ENCODE results near the gene IZUMO1. TPM values are rescaled to one million over a fixed set of nuclear protein-coding genes. Genes with fewer than 3 reads are reported as not detected.

Gene IZUMO1
- polyA plus RNA-seq, 2 of the 4 experiments (the other 2 are of a cell fraction): not detected

DNA sequence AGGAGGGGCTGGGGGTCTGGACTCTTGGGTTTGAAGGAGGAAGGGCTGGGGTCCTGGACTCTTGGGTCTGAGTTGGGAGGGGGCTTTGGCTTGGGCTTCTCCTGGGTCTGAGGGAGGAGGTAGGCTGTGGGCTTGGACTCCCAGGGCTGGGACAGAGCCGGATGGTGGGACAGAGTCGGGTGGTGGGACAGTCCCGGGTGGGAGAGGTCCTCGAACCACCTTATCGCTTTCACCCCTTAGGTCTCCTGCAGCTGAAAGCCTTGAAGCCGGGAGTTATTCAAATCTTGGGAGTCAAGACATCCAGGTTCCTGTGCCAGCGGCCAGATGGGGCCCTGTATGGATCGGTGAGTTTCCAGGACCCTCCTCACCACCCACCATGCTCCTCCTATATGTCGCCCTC, 10.0 kb upstream of the IZUMO1 start:
- ChIA-PET CTCF (interaction anchor here (1.6 kb wide), 2 partner anchors 17 to 82 kb away, joined by 3 to 5 read pairs; no protein-coding TSS in a partner anchor), POLR2A (no interaction called here)
- no peak overlapping the region for H3K4me2 ChIP-seq

DNA sequence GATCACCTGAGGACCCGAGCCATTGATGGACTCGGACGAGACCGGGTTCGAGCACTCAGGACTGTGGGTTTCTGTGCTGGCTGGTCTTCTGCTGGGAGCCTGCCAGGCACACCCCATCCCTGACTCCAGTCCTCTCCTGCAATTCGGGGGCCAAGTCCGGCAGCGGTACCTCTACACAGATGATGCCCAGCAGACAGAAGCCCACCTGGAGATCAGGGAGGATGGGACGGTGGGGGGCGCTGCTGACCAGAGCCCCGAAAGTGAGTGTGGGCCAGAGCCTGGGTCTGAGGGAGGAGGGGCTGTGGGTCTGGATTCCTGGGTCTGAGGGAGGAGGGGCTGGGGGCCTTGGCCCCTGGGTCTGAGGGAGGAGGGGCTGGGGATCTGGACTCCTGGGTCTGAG, 9.5 kb upstream of the IZUMO1 start:
- no peaks in the 10 kb centered on the region for H3K9me3 ChIP-seq
- FAIRE-seq (no peak), ATAC-seq (no peak), DNase-seq (ENCODE audit: low read depth in 1 of 2, low spot score in 1 of 2) (no peak)
- CTCF ChIA-PET: interaction anchor here (1.1 to 1.6 kb wide), 3 partner anchors 17 to 469 kb away, joined by 3 to 5 read pairs (median 3); no protein-coding TSS in a partner anchor
- POLR2A ChIA-PET: no interaction called here
- WGBS (ENCODE audit: missing lambda C conversion rate): 88% methylated on average over 11 of the region's 11 CpGs
- no peak overlapping the region; the same call in 2 of the 3 replicates for H3K4me2 ChIP-seq
- TF ChIP-seq, protein P1, sequence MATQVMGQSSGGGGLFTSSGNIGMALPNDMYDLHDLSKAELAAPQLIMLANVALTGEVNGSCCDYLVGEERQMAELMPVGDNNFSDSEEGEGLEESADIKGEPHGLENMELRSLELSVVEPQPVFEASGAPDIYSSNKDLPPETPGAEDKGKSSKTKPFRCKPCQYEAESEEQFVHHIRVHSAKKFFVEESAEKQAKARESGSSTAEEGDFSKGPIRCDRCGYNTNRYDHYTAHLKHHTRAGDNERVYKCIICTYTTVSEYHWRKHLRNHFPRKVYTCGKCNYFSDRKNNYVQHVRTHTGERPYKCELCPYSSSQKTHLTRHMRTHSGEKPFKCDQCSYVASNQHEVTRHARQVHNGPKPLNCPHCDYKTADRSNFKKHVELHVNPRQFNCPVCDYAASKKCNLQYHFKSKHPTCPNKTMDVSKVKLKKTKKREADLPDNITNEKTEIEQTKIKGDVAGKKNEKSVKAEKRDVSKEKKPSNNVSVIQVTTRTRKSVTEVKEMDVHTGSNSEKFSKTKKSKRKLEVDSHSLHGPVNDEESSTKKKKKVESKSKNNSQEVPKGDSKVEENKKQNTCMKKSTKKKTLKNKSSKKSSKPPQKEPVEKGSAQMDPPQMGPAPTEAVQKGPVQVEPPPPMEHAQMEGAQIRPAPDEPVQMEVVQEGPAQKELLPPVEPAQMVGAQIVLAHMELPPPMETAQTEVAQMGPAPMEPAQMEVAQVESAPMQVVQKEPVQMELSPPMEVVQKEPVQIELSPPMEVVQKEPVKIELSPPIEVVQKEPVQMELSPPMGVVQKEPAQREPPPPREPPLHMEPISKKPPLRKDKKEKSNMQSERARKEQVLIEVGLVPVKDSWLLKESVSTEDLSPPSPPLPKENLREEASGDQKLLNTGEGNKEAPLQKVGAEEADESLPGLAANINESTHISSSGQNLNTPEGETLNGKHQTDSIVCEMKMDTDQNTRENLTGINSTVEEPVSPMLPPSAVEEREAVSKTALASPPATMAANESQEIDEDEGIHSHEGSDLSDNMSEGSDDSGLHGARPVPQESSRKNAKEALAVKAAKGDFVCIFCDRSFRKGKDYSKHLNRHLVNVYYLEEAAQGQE (IDR thresholded peaks at IDR 0.05): no peak
- TF ChIP-seq HOXA7 (CRISPR knock-in tag; IDR thresholded peaks at IDR 0.05) (no peak), CBX2 (IDR thresholded peaks at IDR 0.05; ENCODE audit: borderline replicate concordance, low read depth) (no peak), POLR2A (IDR thresholded peaks at IDR 0.05; ENCODE audit: low read length) (no peak), NFE2L2 (conservative IDR thresholded peaks at IDR 0.05; ENCODE audit: low read length) (no peak), GATA3 (IDR thresholded peaks at IDR 0.05; ENCODE audit: borderline replicate concordance) (no peak), HEYL (CRISPR knock-in tag; IDR thresholded peaks at IDR 0.05) (no peak), PHF8 (IDR thresholded peaks at IDR 0.05; ENCODE audit: borderline replicate concordance, low read depth) (no peak), CBX8 (IDR thresholded peaks at IDR 0.05) (no peak), MAX (IDR thresholded peaks at IDR 0.05) (no peak), JUN (IDR thresholded peaks at IDR 0.05) (no peak)
- H3K4me3 ChIP-seq: no peak overlapping the region
- H3K27ac ChIP-seq: peak overlapping the region; percentile 85
- H3K4me1 ChIP-seq: peaks cover 37% of the 10 kb centered on the region

More for the DNA sequence above, 10.0 kb upstream of the IZUMO1 start:
- 53% methylated on average over 9 of the region's 9 CpGs for WGBS (ENCODE audit: missing lambda C conversion rate)
- peak overlapping the region; percentile 85; a peak in 5 of 6 replicates for H3K27ac ChIP-seq
- no peaks in the 10 kb centered on the region for H3K9me3 ChIP-seq
- ATAC-seq (no peak), DNase-seq (ENCODE audit: low read depth in 1 of 2, low spot score in 1 of 2) (no peak), FAIRE-seq (no peak)
- no peak overlapping the region for H3K4me3 ChIP-seq
- peaks cover 37% of the 10 kb centered on the region for H3K4me1 ChIP-seq
- TF ChIP-seq, protein P2, sequence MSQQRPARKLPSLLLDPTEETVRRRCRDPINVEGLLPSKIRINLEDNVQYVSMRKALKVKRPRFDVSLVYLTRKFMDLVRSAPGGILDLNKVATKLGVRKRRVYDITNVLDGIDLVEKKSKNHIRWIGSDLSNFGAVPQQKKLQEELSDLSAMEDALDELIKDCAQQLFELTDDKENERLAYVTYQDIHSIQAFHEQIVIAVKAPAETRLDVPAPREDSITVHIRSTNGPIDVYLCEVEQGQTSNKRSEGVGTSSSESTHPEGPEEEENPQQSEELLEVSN (IDR thresholded peaks at IDR 0.05; ENCODE audit: borderline replicate concordance, low read depth): no peak
- TF ChIP-seq EHF (CRISPR knock-in tag; IDR thresholded peaks at IDR 0.05) (no peak), NFE2L2 (conservative IDR thresholded peaks at IDR 0.05; ENCODE audit: low read length) (no peak), GATA3 (IDR thresholded peaks at IDR 0.05; ENCODE audit: borderline replicate concordance) (no peak), NPAS2 (CRISPR knock-in tag; IDR thresholded peaks at IDR 0.05; ENCODE audit: borderline replicate concordance) (no peak), JUN (IDR thresholded peaks at IDR 0.05) (no peak), MAZ (IDR thresholded peaks at IDR 0.05; ENCODE audit: borderline replicate concordance, low read depth, low read length) (no peak), JUNB (IDR thresholded peaks at IDR 0.05) (no peak), EHMT2 (IDR thresholded peaks at IDR 0.05; ENCODE audit: low read depth) (no peak), ZNF302 (CRISPR knock-in tag; IDR thresholded peaks at IDR 0.05) (no peak)
- TF ChIP-seq, protein P3, sequence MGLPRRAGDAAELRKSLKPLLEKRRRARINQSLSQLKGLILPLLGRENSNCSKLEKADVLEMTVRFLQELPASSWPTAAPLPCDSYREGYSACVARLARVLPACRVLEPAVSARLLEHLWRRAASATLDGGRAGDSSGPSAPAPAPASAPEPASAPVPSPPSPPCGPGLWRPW (IDR thresholded peaks at IDR 0.05): no peak

DNA sequence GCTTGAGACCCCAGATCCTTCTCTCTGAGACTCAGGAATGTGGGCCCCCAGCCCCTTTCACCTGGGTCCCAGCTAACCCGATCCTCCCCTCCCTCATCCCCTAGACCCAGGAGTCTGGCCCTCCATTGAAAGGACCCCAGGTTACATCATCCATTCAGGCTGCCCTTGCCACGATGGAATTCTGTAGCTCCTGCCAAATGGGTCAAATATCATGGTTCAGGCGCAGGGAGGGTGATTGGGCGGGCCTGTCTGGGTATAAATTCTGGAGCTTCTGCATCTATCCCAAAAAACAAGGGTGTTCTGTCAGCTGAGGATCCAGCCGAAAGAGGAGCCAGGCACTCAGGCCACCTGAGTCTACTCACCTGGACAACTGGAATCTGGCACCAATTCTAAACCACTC, 9.1 kb upstream of the IZUMO1 start:
- WGBS (ENCODE audit: missing lambda C conversion rate): 53% methylated on average over 5 of the region's 5 CpGs
- FAIRE-seq: no peak
- TF ChIP-seq, protein P4, sequence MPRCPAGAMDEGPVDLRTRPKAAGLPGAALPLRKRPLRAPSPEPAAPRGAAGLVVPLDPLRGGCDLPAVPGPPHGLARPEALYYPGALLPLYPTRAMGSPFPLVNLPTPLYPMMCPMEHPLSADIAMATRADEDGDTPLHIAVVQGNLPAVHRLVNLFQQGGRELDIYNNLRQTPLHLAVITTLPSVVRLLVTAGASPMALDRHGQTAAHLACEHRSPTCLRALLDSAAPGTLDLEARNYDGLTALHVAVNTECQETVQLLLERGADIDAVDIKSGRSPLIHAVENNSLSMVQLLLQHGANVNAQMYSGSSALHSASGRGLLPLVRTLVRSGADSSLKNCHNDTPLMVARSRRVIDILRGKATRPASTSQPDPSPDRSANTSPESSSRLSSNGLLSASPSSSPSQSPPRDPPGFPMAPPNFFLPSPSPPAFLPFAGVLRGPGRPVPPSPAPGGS (IDR thresholded peaks at IDR 0.05): no peak
- TF ChIP-seq CEBPB (IDR thresholded peaks at IDR 0.05) (no peak), BHLHE40 (IDR thresholded peaks at IDR 0.05; ENCODE audit: low read depth, low read length) (no peak), TP53 (CRISPR knock-in tag; IDR thresholded peaks at IDR 0.05) (no peak), USF2 (IDR thresholded peaks at IDR 0.05) (no peak)
- ChIA-PET CTCF (interaction anchor here (1.1 to 1.6 kb wide), 4 partner anchors 16 to 470 kb away, joined by 3 to 5 read pairs (median 3); no protein-coding TSS in a partner anchor), POLR2A (no interaction called here)
- peak overlapping the region; percentile 85 for H3K27ac ChIP-seq
- H3K4me2 ChIP-seq: peak overlapping the region; percentile 68
- H3K9me3 ChIP-seq: no peaks in the 10 kb centered on the region
- ATAC-seq: no peak
- no peak overlapping the region for H3K4me3 ChIP-seq
- H3K4me1 ChIP-seq: peaks cover 37% of the 10 kb centered on the region
- no peak for DNase-seq (ENCODE audit: low read depth in 1 of 2, low spot score in 1 of 2)
